B cell (primary cell): Measurements from ENCODE around the gene BLACAT1. TPM values are rescaled to one million over a fixed set of nuclear protein-coding genes. Genes with fewer than 3 reads are reported as not detected.

Source experiments
- ATAC-seq: fragments of 200-7000 bp; cut with Tn5 transposase; one replicate; pipeline ENCODE4 v1.10.0; 2021; ENCODE audit warnings: low read depth, mild to moderate bottlenecking, moderate number of reproducible peaks, moderate library complexity
- CTCF ChIA-PET: fragments of 350-600 bp; sonication (Branson Sonifier 250); formaldehyde crosslinking; loops from one replicate; lab custom pipeline; 2021; ENCODE audit warnings: antibody characterized with exemption, inconsistent platforms; lab: Charles Lee
- POLR2A ChIA-PET: fragments of 350-600 bp; sonication (Branson Sonifier 250); formaldehyde crosslinking; loops from one replicate; lab custom pipeline; 2021; ENCODE audit warnings: antibody characterized with exemption; lab: Charles Lee
- DNase-seq: peaks from one replicate; pipeline ENCODE4 v3.0.0; 2013
- H2AFZ ChIP-seq: 2 replicates; pipeline ENCODE4 v1.6.1; 2012; ENCODE audit warnings: mild to moderate bottlenecking, low read depth, low read length; ENCODE audit not compliant: insufficient read depth, poor library complexity, severe bottlenecking
- H3K27ac ChIP-seq, 2 donors: 1 replicate in 1 of 2; 2 replicates in 1 of 2; pipeline ENCODE4 v1.5.1; 2012 to 2013; ENCODE audit warnings: low read length in 2 of 2, mild to moderate bottlenecking in 2 of 2, moderate library complexity in 1 of 2
- H3K27me3 ChIP-seq, 4 experiments: fragments of 200-600 bp in 1 of 4; sonication (generic) in 1 of 4; replicated peaks in 1 of 4; 1 replicate in 2 of 4; 2 replicates in 2 of 4; pipeline versions ENCODE4 v1.6.1 to v1.7.0; 2013 to 2016; ENCODE audit warnings: low read length in 3 of 4, mild to moderate bottlenecking in 2 of 4, mixed read lengths in 1 of 4, moderate library complexity in 1 of 4; ENCODE audit not compliant: insufficient read depth in 4 of 4, control insufficient read depth in 3 of 4; ENCODE audit errors: control extremely low read depth in 1 of 4
- H3K36me3 ChIP-seq, 2 experiments: replicated peaks in 1 of 2; 1 replicate in 1 of 2; 2 replicates in 1 of 2; pipeline versions ENCODE4 v1.6.1 to v1.7.1; 2013; ENCODE audit warnings: low read length in 1 of 2; ENCODE audit not compliant: insufficient read depth in 2 of 2, control insufficient read depth in 1 of 2; ENCODE audit errors: control extremely low read depth in 1 of 2, extremely low read depth in 1 of 2
- H3K4me1 ChIP-seq, 2 donors: fragments of 200-600 bp in 1 of 2; sonication (generic) in 1 of 2; 1 replicate in 1 of 2; 2 replicates in 1 of 2; pipeline versions ENCODE4 v1.5.1 to v1.6.1; 2013 to 2017; ENCODE audit warnings: low read length in 2 of 2; ENCODE audit not compliant: control insufficient read depth in 2 of 2, insufficient read depth in 2 of 2
- H3K4me2 ChIP-seq: replicated peaks from 2 replicates; pipeline ENCODE3; 2012; ENCODE audit warnings: mild to moderate bottlenecking, low read depth, low read length; ENCODE audit not compliant: poor library complexity, severe bottlenecking
- H3K4me3 ChIP-seq, 5 experiments: fragments of 200-600 bp in 1 of 5; sonication (generic) in 1 of 5; 1 replicate in 3 of 5; 2 replicates in 2 of 5; pipeline versions ENCODE4 v1.5.1 to v1.7.0; 2011 to 2016; ENCODE audit warnings: low read length in 4 of 5, mild to moderate bottlenecking in 4 of 5, low read depth in 2 of 5, control low read depth in 1 of 5, moderate library complexity in 1 of 5; ENCODE audit not compliant: insufficient read depth in 1 of 5; ENCODE audit errors: control extremely low read depth in 1 of 5, extremely low read depth in 1 of 5
- H3K79me2 ChIP-seq: fragments of 200-600 bp; sonication (generic); one replicate; pipeline ENCODE4 v1.6.0; 2016; ENCODE audit warnings: low read length; ENCODE audit not compliant: control insufficient read depth, insufficient read depth
- H3K9ac ChIP-seq: fragments of 200-600 bp; sonication (generic); 2 replicates; pipeline ENCODE4 v1.6.1; 2017; ENCODE audit warnings: mild to moderate bottlenecking, low read length, moderate library complexity
- H3K9me3 ChIP-seq, 3 donors: one replicate each; pipeline versions ENCODE4 v1.6.1 to v1.7.1; 2013; ENCODE audit warnings: low read length in 2 of 3; ENCODE audit not compliant: control insufficient read depth in 2 of 3, insufficient read depth in 1 of 3; ENCODE audit errors: control extremely low read depth in 1 of 3
- H4K20me1 ChIP-seq: 2 replicates; pipeline ENCODE4 v1.6.0; 2012; ENCODE audit warnings: mild to moderate bottlenecking, low read length; ENCODE audit not compliant: insufficient read depth, control insufficient read depth, poor library complexity, severe bottlenecking
- H3K27ac Mint-ChIP-seq: one replicate; pipeline ENCODE4 v1.8.0; 2021; ENCODE audit warnings: mixed read lengths
- H3K27me3 Mint-ChIP-seq: one replicate; pipeline ENCODE4 v1.8.0; 2021; ENCODE audit warnings: mixed read lengths
- H3K4me1 Mint-ChIP-seq: one replicate; pipeline ENCODE4 v1.8.0; 2021; ENCODE audit warnings: mixed read lengths
- H3K4me3 Mint-ChIP-seq: one replicate; pipeline ENCODE4 v1.8.0; 2021; ENCODE audit warnings: mixed read lengths
- H3K9me3 Mint-ChIP-seq: one replicate; pipeline ENCODE4 v1.8.0; 2022; ENCODE audit warnings: mixed read lengths; ENCODE audit not compliant: insufficient read depth
- EZH2 ChIP-seq: IDR thresholded peaks from 2 replicates; pipeline ENCODE4 v1.6.1; 2012; ENCODE audit warnings: borderline replicate concordance, low read depth, mild to moderate bottlenecking, moderate library complexity, low read length; ENCODE audit not compliant: insufficient read depth, poor library complexity, severe bottlenecking
- WGBS: methylation state at CpG from one replicate; pipeline ENCODE4 v1.1.5; 2013; ENCODE audit warnings: missing lambda C conversion rate; ENCODE audit not compliant: insufficient coverage; 5-methylcytosine and 5-hydroxymethylcytosine counted together
- intact Hi-C: fragments of 100-400 bp; cut with micrococcal nuclease; formaldehyde crosslinking; loops from one replicate; pipeline ENCODE4 v1.10.0; 2022
- polyA plus RNA-seq: library from polyadenylated mRNA; depleted of rRNA; stranded (reverse); fragments of >200 nt; gene quantifications from 2 replicates; pipeline ENCODE4 v1.2.3, GENCODE V29; 2012
- total RNA-seq, 2 donors: library from RNA; stranded (reverse); fragments of 120-200 nt in 1 of 2; gene quantifications; 1 replicate in 1 of 2; 2 replicates in 1 of 2; pipeline versions ENCODE4 v1.2.3 to v1.2.4, GENCODE V29; 2013 to 2022
- TF ChIP-seq, protein P1 (sequence below): fragments of 200-600 bp; IDR thresholded peaks from one replicate; pipeline ENCODE4 v1.8.0; 2022; ENCODE audit warnings: antibody characterized with exemption, mild to moderate bottlenecking

BLACAT1 gene
- total and polyA plus RNA-seq, 2 donors (not counting 1 experiment from before 2014, with no cell fraction given), result 0.03 TPM; not detected in 1

- WGBS, result 29% methylated on average over 1 of the region's 3 CpGs
- Histone ChIP-seq H3K4me2 (no peak overlapping the region), H3K4me1 (peaks cover 27 to 28% of the 10 kb centered on the region in 2 donors), H3K9ac (no peak overlapping the region), H3K4me3 (no peak overlapping the region), H3K27me3 (peaks cover 0 to 82% (median 54%) of the 10 kb centered on the region in 4 experiments), H4K20me1 (no peaks in the 10 kb centered on the region), H3K27ac (no peak overlapping the region), H3K36me3 (no peaks in the 10 kb centered on the region), H2AFZ (no peak overlapping the region), H3K79me2 (no peaks in the 10 kb centered on the region), H3K9me3 (peaks cover 0 to 15% (median 0%) of the 10 kb centered on the region in 3 donors)
- ChIA-PET CTCF (interaction anchor here (2.1 kb wide), 1 partner anchor 32 kb away, joined by 6 read pairs; no protein-coding TSS in a partner anchor), POLR2A (no interaction called here)
- TF ChIP-seq, protein P1, sequence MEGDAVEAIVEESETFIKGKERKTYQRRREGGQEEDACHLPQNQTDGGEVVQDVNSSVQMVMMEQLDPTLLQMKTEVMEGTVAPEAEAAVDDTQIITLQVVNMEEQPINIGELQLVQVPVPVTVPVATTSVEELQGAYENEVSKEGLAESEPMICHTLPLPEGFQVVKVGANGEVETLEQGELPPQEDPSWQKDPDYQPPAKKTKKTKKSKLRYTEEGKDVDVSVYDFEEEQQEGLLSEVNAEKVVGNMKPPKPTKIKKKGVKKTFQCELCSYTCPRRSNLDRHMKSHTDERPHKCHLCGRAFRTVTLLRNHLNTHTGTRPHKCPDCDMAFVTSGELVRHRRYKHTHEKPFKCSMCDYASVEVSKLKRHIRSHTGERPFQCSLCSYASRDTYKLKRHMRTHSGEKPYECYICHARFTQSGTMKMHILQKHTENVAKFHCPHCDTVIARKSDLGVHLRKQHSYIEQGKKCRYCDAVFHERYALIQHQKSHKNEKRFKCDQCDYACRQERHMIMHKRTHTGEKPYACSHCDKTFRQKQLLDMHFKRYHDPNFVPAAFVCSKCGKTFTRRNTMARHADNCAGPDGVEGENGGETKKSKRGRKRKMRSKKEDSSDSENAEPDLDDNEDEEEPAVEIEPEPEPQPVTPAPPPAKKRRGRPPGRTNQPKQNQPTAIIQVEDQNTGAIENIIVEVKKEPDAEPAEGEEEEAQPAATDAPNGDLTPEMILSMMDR, result no peak
- no peak for TF ChIP-seq EZH2
- Mint-ChIP-seq H3K4me3 (no peak overlapping the region), H3K27ac (no peak overlapping the region), H3K27me3 (peaks cover 51% of the 10 kb centered on the region), H3K4me1 (peaks cover 18% of the 10 kb centered on the region), H3K9me3 (no peaks in the 10 kb centered on the region)
- DNase-seq (no peak), ATAC-seq (no peak)
- intact Hi-C loops, result no loop called here
Measured at GRCh38 chr1:205453466-205453865, 2.4 kb downstream of the BLACAT1 start.

- H3K4me3 Mint-ChIP-seq, result no peak overlapping the region
- H3K4me2 ChIP-seq, result no peak overlapping the region
- no peaks in the 10 kb centered on the region for H3K36me3 ChIP-seq
- H3K9ac ChIP-seq, result no peak overlapping the region
- H2AFZ ChIP-seq, result no peak overlapping the region
- H3K27ac Mint-ChIP-seq, result no peak overlapping the region
- H3K4me1 Mint-ChIP-seq, result peaks cover 18% of the 10 kb centered on the region
- peaks cover 0 to 15% (median 0%) of the 10 kb centered on the region in 3 donors for H3K9me3 ChIP-seq
- POLR2A ChIA-PET, result no interaction called here
- H3K9me3 Mint-ChIP-seq, result no peaks in the 10 kb centered on the region
- H3K4me3 ChIP-seq, result no peak overlapping the region
- 86% methylated on average over 4 of the region's 5 CpGs for WGBS
- no peaks in the 10 kb centered on the region for H4K20me1 ChIP-seq
- DNase-seq (no peak), ATAC-seq (no peak)
- peaks cover 27 to 28% of the 10 kb centered on the region in 2 donors for H3K4me1 ChIP-seq
- H3K27me3 ChIP-seq, result peaks cover 0 to 81% (median 50%) of the 10 kb centered on the region in 4 experiments
- no peak for TF ChIP-seq EZH2
- TF ChIP-seq, protein P1, result no peak
- H3K27me3 Mint-ChIP-seq, result peaks cover 45% of the 10 kb centered on the region
- CTCF ChIA-PET, result interaction anchor here (2.1 kb wide), 1 partner anchor 33 kb away, joined by 6 read pairs; no protein-coding TSS in a partner anchor
- H3K27ac ChIP-seq, result no peak overlapping the region
- intact Hi-C loops, result no loop called here
- H3K79me2 ChIP-seq, result no peaks in the 10 kb centered on the region
Measured at GRCh38 chr1:205452933-205453332, 2.9 kb downstream of the BLACAT1 start.
